Measurements from ENCODE around the gene PTPN13. TPM values are rescaled to one million over a fixed set of nuclear protein-coding genes. Genes with fewer than 3 reads are reported as not detected.

PTPN13 gene
- total RNA-seq, 3 donors from 2014 or later (not counting 1 experiment from before 2014, with no cell fraction given) = 0.20 to 2.4 (median 0.40) TPM

DNA sequence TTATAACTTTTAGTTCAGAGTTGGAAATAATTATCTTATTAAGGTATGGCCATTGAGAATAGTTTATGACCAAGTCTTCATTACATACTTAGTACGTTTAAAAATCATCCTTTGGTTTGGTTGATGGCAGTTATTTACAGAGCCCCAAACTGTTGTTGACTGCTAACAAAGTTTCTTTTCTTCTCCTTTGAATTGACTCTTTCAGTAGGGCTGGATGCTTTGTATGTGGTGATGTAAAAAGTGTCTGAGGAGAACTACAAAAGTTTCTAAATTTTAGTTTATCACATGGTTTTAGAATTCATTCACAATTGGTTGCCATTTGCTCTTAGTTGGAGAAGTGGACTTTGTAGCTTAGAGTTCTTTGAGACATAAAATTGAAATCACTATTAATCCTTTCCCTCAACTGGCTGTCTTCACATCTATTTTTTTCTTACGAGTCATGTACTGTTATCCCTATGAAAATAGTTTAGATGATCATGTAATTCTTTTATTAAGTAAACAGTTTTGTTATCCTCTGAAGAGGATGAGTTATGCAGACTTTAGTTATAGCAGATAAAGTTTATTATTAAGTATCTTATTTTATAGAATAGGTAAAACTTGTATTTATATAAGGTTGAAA, 14.8 kb downstream of the PTPN13 start:
- intact Hi-C loops (cut with micrococcal nuclease) = no loop called here
- H3K27me3 ChIP-seq (ENCODE audit: control insufficient read depth, insufficient read depth, low read length) = no peaks in the 10 kb centered on the region
- Mint-ChIP-seq H3K27me3 (ENCODE audit: low read depth in 2 of 2) (peaks cover 0 to 3% of the 10 kb centered on the region in 2 donors), H3K4me3 (no peak overlapping the region), H3K36me3 (no peaks in the 10 kb centered on the region), H3K9me3 (peaks cover 3 to 4% of the 10 kb centered on the region in 2 donors), H3K27ac (no peak overlapping the region), H3K4me1 (no peaks in the 10 kb centered on the region)
- TF ChIP-seq, protein P1, sequence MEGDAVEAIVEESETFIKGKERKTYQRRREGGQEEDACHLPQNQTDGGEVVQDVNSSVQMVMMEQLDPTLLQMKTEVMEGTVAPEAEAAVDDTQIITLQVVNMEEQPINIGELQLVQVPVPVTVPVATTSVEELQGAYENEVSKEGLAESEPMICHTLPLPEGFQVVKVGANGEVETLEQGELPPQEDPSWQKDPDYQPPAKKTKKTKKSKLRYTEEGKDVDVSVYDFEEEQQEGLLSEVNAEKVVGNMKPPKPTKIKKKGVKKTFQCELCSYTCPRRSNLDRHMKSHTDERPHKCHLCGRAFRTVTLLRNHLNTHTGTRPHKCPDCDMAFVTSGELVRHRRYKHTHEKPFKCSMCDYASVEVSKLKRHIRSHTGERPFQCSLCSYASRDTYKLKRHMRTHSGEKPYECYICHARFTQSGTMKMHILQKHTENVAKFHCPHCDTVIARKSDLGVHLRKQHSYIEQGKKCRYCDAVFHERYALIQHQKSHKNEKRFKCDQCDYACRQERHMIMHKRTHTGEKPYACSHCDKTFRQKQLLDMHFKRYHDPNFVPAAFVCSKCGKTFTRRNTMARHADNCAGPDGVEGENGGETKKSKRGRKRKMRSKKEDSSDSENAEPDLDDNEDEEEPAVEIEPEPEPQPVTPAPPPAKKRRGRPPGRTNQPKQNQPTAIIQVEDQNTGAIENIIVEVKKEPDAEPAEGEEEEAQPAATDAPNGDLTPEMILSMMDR (IDR thresholded peaks at IDR 0.05) = no peak
- no peak overlapping the region for H3K27ac ChIP-seq (ENCODE audit: low read length)
- ATAC-seq (no peak), DNase-seq (no peak)
- no peaks in the 10 kb centered on the region for H3K36me3 ChIP-seq (ENCODE audit: control insufficient read depth, insufficient read depth, low read length)
- no peak overlapping the region for H3K4me3 ChIP-seq (ENCODE audit: low read length)
- no peaks in the 10 kb centered on the region for H3K9me3 ChIP-seq (ENCODE audit: control insufficient read depth, insufficient read depth, low read length)
- H3K4me1 ChIP-seq (ENCODE audit: control insufficient read depth, insufficient read depth, low read length) = no peaks in the 10 kb centered on the region
- no CpG with 5 or more reads among the region's 2 CpGs for WGBS (ENCODE audit: insufficient coverage)

DNA sequence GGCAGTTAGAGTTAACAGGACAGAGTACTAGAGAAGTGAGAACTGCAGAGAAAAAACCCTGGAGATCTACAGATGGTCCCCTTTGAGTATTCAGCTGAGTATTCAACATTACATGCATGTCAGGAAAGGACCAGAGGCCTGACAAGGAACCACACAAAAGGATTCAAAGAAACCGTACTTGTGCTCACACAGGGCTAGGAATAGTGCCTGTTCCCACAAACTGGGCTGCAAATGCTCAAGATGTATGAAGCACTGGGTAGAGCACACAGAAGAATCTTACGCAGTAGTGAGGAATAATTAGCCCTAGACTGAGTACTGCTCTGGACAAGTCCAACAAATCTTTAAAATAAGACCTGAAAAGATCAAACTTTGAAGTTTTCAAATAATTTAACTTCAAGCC, 17.6 kb downstream of the PTPN13 start:
- no peak overlapping the region for H3K4me3 Mint-ChIP-seq
- WGBS (ENCODE audit: insufficient coverage) = 91% methylated on average over 2 of the region's 2 CpGs

DNA sequence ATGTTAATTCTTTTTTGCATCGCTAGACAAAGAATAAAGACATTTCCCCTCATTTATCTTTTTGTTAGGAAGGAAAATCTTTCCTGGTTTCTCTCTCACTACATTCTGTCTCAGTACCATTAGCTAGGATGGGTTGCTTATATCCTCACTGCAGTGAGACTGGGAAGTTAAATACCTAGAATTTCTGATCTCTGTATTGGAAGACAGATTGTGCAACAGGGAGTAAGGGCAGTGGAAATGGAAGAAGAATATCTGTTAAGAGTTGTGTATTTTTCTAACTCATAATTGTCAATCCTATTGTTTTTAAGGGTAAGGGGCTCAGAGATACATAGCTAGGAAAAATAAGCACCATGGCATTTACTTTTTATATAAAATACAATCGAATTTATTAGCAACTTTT, 19.6 kb downstream of the PTPN13 start:
- intact Hi-C loops (cut with micrococcal nuclease) = no loop called here

More for the DNA sequence above, 17.6 kb downstream of the PTPN13 start:
- H3K4me1 Mint-ChIP-seq = no peaks in the 10 kb centered on the region
- H3K27me3 Mint-ChIP-seq (ENCODE audit: low read depth in 2 of 2) = no peaks in the 10 kb centered on the region
- H3K9me3 Mint-ChIP-seq = peaks cover 0 to 2% of the 10 kb centered on the region in 2 donors
- no peaks in the 10 kb centered on the region for H3K4me1 ChIP-seq (ENCODE audit: control insufficient read depth, insufficient read depth, low read length)
- no peak for DNase-seq
- intact Hi-C loops (cut with micrococcal nuclease) = no loop called here
- no peak for ATAC-seq
- no peak overlapping the region for H3K27ac ChIP-seq (ENCODE audit: low read length)
- TF ChIP-seq, protein P1 (IDR thresholded peaks at IDR 0.05) = no peak
- no peak overlapping the region for H3K27ac Mint-ChIP-seq
- H3K9me3 ChIP-seq (ENCODE audit: control insufficient read depth, insufficient read depth, low read length) = no peaks in the 10 kb centered on the region
- no peaks in the 10 kb centered on the region for H3K27me3 ChIP-seq (ENCODE audit: control insufficient read depth, insufficient read depth, low read length)
- H3K36me3 Mint-ChIP-seq = no peaks in the 10 kb centered on the region
- no peak overlapping the region for H3K4me3 ChIP-seq (ENCODE audit: low read length)
- H3K36me3 ChIP-seq (ENCODE audit: control insufficient read depth, insufficient read depth, low read length) = no peaks in the 10 kb centered on the region

More for the DNA sequence above, 19.6 kb downstream of the PTPN13 start:
- 80% methylated on average over 1 of the region's 2 CpGs for WGBS (ENCODE audit: insufficient coverage)
- Histone ChIP-seq H3K27ac (ENCODE audit: low read length) (no peak overlapping the region), H3K36me3 (ENCODE audit: control insufficient read depth, insufficient read depth, low read length) (no peaks in the 10 kb centered on the region), H3K27me3 (ENCODE audit: control insufficient read depth, insufficient read depth, low read length) (no peaks in the 10 kb centered on the region), H3K9me3 (ENCODE audit: control insufficient read depth, insufficient read depth, low read length) (no peaks in the 10 kb centered on the region), H3K4me1 (ENCODE audit: control insufficient read depth, insufficient read depth, low read length) (no peaks in the 10 kb centered on the region), H3K4me3 (ENCODE audit: low read length) (no peak overlapping the region)
- H3K27ac Mint-ChIP-seq = no peak overlapping the region
- H3K4me1 Mint-ChIP-seq = no peaks in the 10 kb centered on the region
- TF ChIP-seq, protein P1 (IDR thresholded peaks at IDR 0.05) = no peak
- no peaks in the 10 kb centered on the region for H3K27me3 Mint-ChIP-seq (ENCODE audit: low read depth in 2 of 2)
- DNase-seq = no peak
- no peak for ATAC-seq
- peaks cover 0 to 2% of the 10 kb centered on the region in 2 donors for H3K9me3 Mint-ChIP-seq
- no peak overlapping the region for H3K4me3 Mint-ChIP-seq
- no peaks in the 10 kb centered on the region for H3K36me3 Mint-ChIP-seq

Data from natural killer cell (primary cell).